Esophagus squamous epithelium (tissue), 5 donors: ENCODE results near the gene AK3. TPM values are rescaled to one million over a fixed set of nuclear protein-coding genes. Genes with fewer than 3 reads are reported as not detected.
A peak's percentile ranks its signal among the peaks of the same experiment; 100 is the strongest.

Experiments
- DNase-seq: peaks from one replicate; lab custom pipeline; 2025; lab: John Stamatoyannopoulos, UW
- H3K27ac ChIP-seq, 4 donors: fragments of 200-600 bp; sonication (generic); one replicate each; pipeline ENCODE4 v1.5.1; 2016 to 2019; ENCODE audit warnings: mild to moderate bottlenecking in 1 of 4
- H3K27me3 ChIP-seq, 4 donors: fragments of 200-600 bp; sonication (generic); 1 replicate in 3 of 4; 2 replicates in 1 of 4; pipeline versions ENCODE4 v1.5.1 to v1.6.0; 2017 to 2021; ENCODE audit warnings: antibody characterized with exemption in 1 of 4
- H3K36me3 ChIP-seq, 3 donors: fragments of 200-600 bp; sonication (generic); one replicate each; pipeline ENCODE4 v1.5.1; 2016 to 2019
- H3K4me1 ChIP-seq, 3 donors: fragments of 200-600 bp; sonication (generic); one replicate each; pipeline ENCODE4 v1.5.1; 2017 to 2019
- H3K4me3 ChIP-seq, 4 donors: fragments of 200-600 bp; sonication (generic); 1 replicate in 3 of 4; 2 replicates in 1 of 4; pipeline ENCODE4 v1.5.1; 2016 to 2019; ENCODE audit warnings: mild to moderate bottlenecking in 2 of 4, moderate library complexity in 1 of 4
- H3K9me3 ChIP-seq, 3 donors: fragments of 200-600 bp; sonication (generic); one replicate each; pipeline ENCODE4 v1.5.1; 2016 to 2019
- POLR2A ChIP-seq, 4 donors: fragments of 450-650 bp; IDR thresholded peaks; one replicate each; pipeline ENCODE4 v1.6.1; 2017; ENCODE audit warnings: antibody characterized with exemption in 4 of 4, mild to moderate bottlenecking in 4 of 4, moderate library complexity in 3 of 4
- WGBS, 2 donors: methylation state at CpG; one replicate each; pipeline ENCODE4 v1.1.5; 2018; 5-methylcytosine and 5-hydroxymethylcytosine counted together
- intact Hi-C: fragments of 100-400 bp; cut with DNase I; formaldehyde crosslinking; loops from one replicate; pipeline ENCODE4 v1.15.0; 2022
- total RNA-seq, 4 donors: library from RNA; depleted of rRNA; stranded (reverse); fragments of >200 nt; gene quantifications; one replicate each; pipeline ENCODE4 v1.1.0, GENCODE V29; 2016
- TF ChIP-seq, protein P1 (sequence below), 6 experiments: fragments of 450-650 bp in 4 of 6; fragments of 200-600 bp in 2 of 6; sonication (generic) in 2 of 6; IDR thresholded peaks; one replicate each; pipeline ENCODE4 v1.5.1; 2016 to 2019; ENCODE audit warnings: antibody characterized with exemption in 6 of 6, mild to moderate bottlenecking in 4 of 6, moderate library complexity in 4 of 6
- donor health status: DM: yes; HTN: yes; CAD: no.

The AK3 gene
- total RNA-seq, 4 donors from 2014 or later, result 47.8 to 104 (median 81.2) TPM

DNA sequence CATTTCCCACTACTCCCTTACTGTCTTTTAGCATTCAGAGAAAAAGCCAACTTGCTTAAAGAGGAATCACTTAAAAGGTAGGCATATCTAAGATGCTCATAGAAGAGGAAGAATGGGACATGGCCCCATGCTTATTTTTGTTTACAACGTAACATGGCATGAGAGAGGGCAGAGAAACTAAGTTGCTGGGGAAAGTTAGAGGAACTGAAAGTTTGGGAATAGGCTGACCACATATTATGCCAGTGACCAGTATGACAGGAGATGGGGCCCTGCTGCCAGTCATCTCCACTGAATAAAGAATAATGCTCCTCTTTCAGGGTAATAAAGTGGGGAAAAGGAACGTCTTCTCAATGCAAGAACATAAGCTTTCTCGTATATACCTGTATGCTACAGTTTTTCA lies 77.0 kb downstream of the AK3 start:
- TF ChIP-seq POLR2A (IDR thresholded peaks at IDR 0.05), result no peak
- TF ChIP-seq, protein P1, sequence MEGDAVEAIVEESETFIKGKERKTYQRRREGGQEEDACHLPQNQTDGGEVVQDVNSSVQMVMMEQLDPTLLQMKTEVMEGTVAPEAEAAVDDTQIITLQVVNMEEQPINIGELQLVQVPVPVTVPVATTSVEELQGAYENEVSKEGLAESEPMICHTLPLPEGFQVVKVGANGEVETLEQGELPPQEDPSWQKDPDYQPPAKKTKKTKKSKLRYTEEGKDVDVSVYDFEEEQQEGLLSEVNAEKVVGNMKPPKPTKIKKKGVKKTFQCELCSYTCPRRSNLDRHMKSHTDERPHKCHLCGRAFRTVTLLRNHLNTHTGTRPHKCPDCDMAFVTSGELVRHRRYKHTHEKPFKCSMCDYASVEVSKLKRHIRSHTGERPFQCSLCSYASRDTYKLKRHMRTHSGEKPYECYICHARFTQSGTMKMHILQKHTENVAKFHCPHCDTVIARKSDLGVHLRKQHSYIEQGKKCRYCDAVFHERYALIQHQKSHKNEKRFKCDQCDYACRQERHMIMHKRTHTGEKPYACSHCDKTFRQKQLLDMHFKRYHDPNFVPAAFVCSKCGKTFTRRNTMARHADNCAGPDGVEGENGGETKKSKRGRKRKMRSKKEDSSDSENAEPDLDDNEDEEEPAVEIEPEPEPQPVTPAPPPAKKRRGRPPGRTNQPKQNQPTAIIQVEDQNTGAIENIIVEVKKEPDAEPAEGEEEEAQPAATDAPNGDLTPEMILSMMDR (IDR thresholded peaks at IDR 0.05), result no peak
- H3K27me3 ChIP-seq, result no peaks in the 10 kb centered on the region
- intact Hi-C loops, result no loop called here
- peaks cover 0 to 55% (median 32%) of the 10 kb centered on the region in 3 donors for H3K4me1 ChIP-seq
- no peak for DNase-seq
- WGBS, 2 donors, result 77 to 80% methylated on average over 3 of the region's 3 CpGs
- no peaks in the 10 kb centered on the region for H3K9me3 ChIP-seq
- no peaks in the 10 kb centered on the region for H3K36me3 ChIP-seq
- H3K27ac ChIP-seq, result peak overlapping the region in 2 of 4 donors; percentile 91 to 93
- peak overlapping the region in 1 of 4 donors; percentile 71 for H3K4me3 ChIP-seq

GRCh38 chr9:4662989-4663792 lies 77.8 kb downstream of the AK3 start:
- Histone ChIP-seq H3K4me3 (peak overlapping the region; percentile 74 to 84 (median 80)), H3K27me3 (no peaks in the 10 kb centered on the region), H3K9me3 (no peaks in the 10 kb centered on the region), H3K4me1 (peaks cover 0 to 55% (median 32%) of the 10 kb centered on the region in 3 donors), H3K27ac (peak overlapping the region; percentile 88 to 93 (median 91)), H3K36me3 (no peaks in the 10 kb centered on the region)
- no peak for DNase-seq
- intact Hi-C loops, result no loop called here
- TF ChIP-seq, protein P1 (IDR thresholded peaks at IDR 0.05), result no peak
- TF ChIP-seq POLR2A (IDR thresholded peaks at IDR 0.05), result no peak
- 43 to 63% methylated on average over 9 to 12 of the region's 13 CpGs for WGBS, 2 donors

- peaks cover 0 to 55% (median 32%) of the 10 kb centered on the region in 3 donors for H3K4me1 ChIP-seq
- H3K9me3 ChIP-seq, result no peaks in the 10 kb centered on the region
- H3K36me3 ChIP-seq, result no peaks in the 10 kb centered on the region
- peak within 1 kb of the TSS; percentile 88 to 93 (median 91) for H3K27ac ChIP-seq
- no peaks in the 10 kb centered on the region for H3K27me3 ChIP-seq
- H3K4me3 ChIP-seq, result peak within 1 kb of the TSS; percentile 74 to 84 (median 80)
- DNase-seq, result peak; percentile 31
- TF ChIP-seq, protein P1 (IDR thresholded peaks at IDR 0.05), result peak; percentile 50 to 77 (median 59)
- peak in 3 of 4 donors; percentile 37 to 79 (median 43) for TF ChIP-seq POLR2A (IDR thresholded peaks at IDR 0.05)
- 0% methylated on average over 4 to 7 of the region's 70 CpGs for WGBS, 2 donors
- intact Hi-C loops, result no loop called here
Measured at GRCh38 chr9:4662108-4662988, 78.7 kb downstream of the AK3 start, which contains the start of gene PLPP6. Gene PLPP6 (plus strand): TSS chr9:4662294. CDS start chr9:4662376, 82 bp downstream.

GRCh38 chr9:4661611-4662010 lies 79.4 kb downstream of the AK3 start:
- 9 to 17% methylated on average over 5 of the region's 5 CpGs for WGBS, 2 donors
- Histone ChIP-seq H3K4me1 (peaks cover 0 to 50% (median 32%) of the 10 kb centered on the region in 3 donors), H3K4me3 (peak overlapping the region; percentile 74 to 84 (median 80))

More at GRCh38 chr9:4661611-4662010, 79.4 kb downstream of the AK3 start:
- Histone ChIP-seq H3K27me3 (no peaks in the 10 kb centered on the region), H3K36me3 (no peaks in the 10 kb centered on the region), H3K9me3 (no peaks in the 10 kb centered on the region), H3K27ac (peak overlapping the region; percentile 88 to 93 (median 91))
- TF ChIP-seq, protein P1 (IDR thresholded peaks at IDR 0.05), result no peak
- TF ChIP-seq POLR2A (IDR thresholded peaks at IDR 0.05), result no peak
- intact Hi-C loops, result no loop called here
- DNase-seq, result no peak
